AG04450 (cell line): Measurements from ENCODE around the gene ZIC4. TPM values are rescaled to one million over a fixed set of nuclear protein-coding genes. Genes with fewer than 3 reads are reported as not detected.

ENCODE experiments used
- CTCF ChIA-PET: fragments of 300-600, 350-600 bp; formaldehyde crosslinking; extraction: SDS; loops from one replicate; lab custom pipeline; 2022; ENCODE audit warnings: antibody characterized with exemption, inconsistent platforms; lab: Charles Lee
- POLR2A ChIA-PET: fragments of 350-600 bp; formaldehyde crosslinking; extraction: SDS; loops from one replicate; lab custom pipeline; 2021; ENCODE audit warnings: antibody characterized with exemption, inconsistent platforms; lab: Yijun Ruan, JAX
- DNase-seq: peaks from one replicate; pipeline ENCODE4 v3.0.0-alpha.2; 2011; ENCODE audit warnings: low read depth, low spot score
- H3K27ac ChIP-seq: one replicate; pipeline ENCODE4 v1.5.1; 2012; ENCODE audit warnings: low read depth, low read length, control low read depth
- H3K27me3 ChIP-seq: one replicate; pipeline ENCODE4 v1.6.0; 2012; ENCODE audit warnings: low read length; ENCODE audit not compliant: control insufficient read depth, insufficient read depth
- H3K4me3 ChIP-seq: 2 replicates; pipeline ENCODE4 v1.5.1; 2011; ENCODE audit warnings: mild to moderate bottlenecking, low read depth, low read length, control low read depth
- H3K9me3 ChIP-seq: 2 replicates; pipeline ENCODE4 v1.5.1; 2012; ENCODE audit warnings: low read length; ENCODE audit not compliant: control insufficient read depth, insufficient read depth
- CTCF ChIP-seq: IDR thresholded peaks from 2 replicates; pipeline ENCODE4 v1.5.1; 2011; ENCODE audit warnings: low read depth, low read length, control low read depth, inconsistent platforms
- polyA plus RNA-seq: library from polyadenylated mRNA; depleted of rRNA; stranded (reverse); fragments of >200 nt; gene quantifications from 2 replicates; pipeline ENCODE4 v1.2.3, GENCODE V29; 2011

The ZIC4 gene
- polyA plus RNA-seq, 1 experiment = not detected

GRCh38 chr3:147421184-147421912, 15.0 kb upstream of the ZIC4 start:
- no peak for TF ChIP-seq CTCF
- H3K27me3 ChIP-seq = peaks cover 84% of the 10 kb centered on the region
- H3K4me3 ChIP-seq = no peak overlapping the region
- peaks cover 35% of the 10 kb centered on the region for H3K9me3 ChIP-seq
- ChIA-PET CTCF (interaction anchor here (0.9 kb wide), 1 partner anchor 245 kb away, joined by 3 read pairs; no protein-coding TSS in a partner anchor), POLR2A (no interaction called here)
- H3K27ac ChIP-seq = no peak overlapping the region
- no peak for DNase-seq

GRCh38 chr3:147420353-147421183, 14.2 kb upstream of the ZIC4 start:
- Histone ChIP-seq H3K27me3 (peaks cover 91% of the 10 kb centered on the region), H3K4me3 (no peak overlapping the region), H3K27ac (no peak overlapping the region), H3K9me3 (peaks cover 35% of the 10 kb centered on the region)
- POLR2A ChIA-PET = no interaction called here
- no peak for TF ChIP-seq CTCF
- no peak for DNase-seq
- CTCF ChIA-PET = no interaction called here

- no peak for TF ChIP-seq CTCF
- Histone ChIP-seq H3K27me3 (peaks cover 92% of the 10 kb centered on the region), H3K27ac (no peak overlapping the region), H3K4me3 (no peak overlapping the region), H3K9me3 (peaks cover 35% of the 10 kb centered on the region)
- DNase-seq = no peak
- POLR2A ChIA-PET = no interaction called here
- CTCF ChIA-PET = no interaction called here
Observed at GRCh38 chr3:147419781-147420224, 13.5 kb upstream of the ZIC4 start.

- peak; percentile 4 for DNase-seq
- CTCF ChIA-PET = no interaction called here
- H3K27me3 ChIP-seq = peaks cover 92% of the 10 kb centered on the region
Observed at GRCh38 chr3:147418808-147419701, 12.7 kb upstream of the ZIC4 start.

More at GRCh38 chr3:147418808-147419701, 12.7 kb upstream of the ZIC4 start:
- POLR2A ChIA-PET = no interaction called here
- TF ChIP-seq CTCF = no peak
- Histone ChIP-seq H3K27ac (no peak overlapping the region), H3K4me3 (peak overlapping the region; percentile 44), H3K9me3 (peaks cover 31% of the 10 kb centered on the region)
